Progenitor cell of endocrine pancreas (in vitro differentiated cells): ENCODE measurements around the gene DNAJC7. TPM values are rescaled to one million over a fixed set of nuclear protein-coding genes. Genes with fewer than 3 reads are reported as not detected.

ENCODE experiments used
- DNase-seq: peaks from one replicate; pipeline ENCODE4 v3.0.0; 2021; ENCODE audit warnings: low spot score; ENCODE audit not compliant: unreplicated experiment
- H3K27ac Mint-ChIP-seq: 2 replicates; pipeline ENCODE4 v1.8.0; 2021; ENCODE audit warnings: mild to moderate bottlenecking, moderate library complexity, mixed read lengths
- H3K27me3 Mint-ChIP-seq: 2 replicates; pipeline ENCODE4 v1.8.0; 2021; ENCODE audit warnings: mixed read lengths
- H3K36me3 Mint-ChIP-seq: 2 replicates; pipeline ENCODE4 v1.8.0; 2022; ENCODE audit warnings: mixed read lengths; ENCODE audit not compliant: insufficient read depth
- H3K4me1 Mint-ChIP-seq: 2 replicates; pipeline ENCODE4 v1.8.0; 2021; ENCODE audit warnings: low read depth, mixed read lengths
- H3K4me3 Mint-ChIP-seq: 2 replicates; pipeline ENCODE4 v1.8.0; 2021; ENCODE audit warnings: low read depth, mild to moderate bottlenecking, moderate library complexity, mixed read lengths
- H3K9me3 Mint-ChIP-seq: 2 replicates; pipeline ENCODE4 v1.8.0; 2021; ENCODE audit warnings: low read depth, mixed read lengths
- CTCF ChIP-seq: fragments of 200-600 bp; sonication (generic); IDR thresholded peaks from one replicate; pipeline ENCODE4 v1.5.0; 2021; ENCODE audit warnings: antibody characterized with exemption, mild to moderate bottlenecking; ENCODE audit not compliant: unreplicated experiment
- total RNA-seq: library from RNA; stranded (reverse); gene quantifications from 2 replicates; pipeline ENCODE4 v1.2.1, GENCODE V29; 2021

The DNAJC7 gene
- total RNA-seq, 1 donor from 2014 or later: 117 TPM

GRCh38 chr17:41957869-41958439 lies 59.3 kb downstream of the DNAJC7 start:
- H3K4me3 Mint-ChIP-seq: no peak overlapping the region
- no peaks in the 10 kb centered on the region for H3K9me3 Mint-ChIP-seq
- TF ChIP-seq CTCF: no peak
- no peaks in the 10 kb centered on the region for H3K27me3 Mint-ChIP-seq
- H3K4me1 Mint-ChIP-seq: peaks cover 11% of the 10 kb centered on the region
- H3K36me3 Mint-ChIP-seq: peaks cover 1% of the 10 kb centered on the region
- DNase-seq: no peak
- no peak overlapping the region for H3K27ac Mint-ChIP-seq

GRCh38 chr17:41957031-41957868 lies 60.0 kb downstream of the DNAJC7 start:
- Mint-ChIP-seq H3K4me3 (no peak overlapping the region), H3K9me3 (no peaks in the 10 kb centered on the region), H3K27me3 (no peaks in the 10 kb centered on the region), H3K36me3 (peaks cover 1% of the 10 kb centered on the region), H3K27ac (no peak overlapping the region), H3K4me1 (peaks cover 9% of the 10 kb centered on the region)
- no peak for DNase-seq
- TF ChIP-seq CTCF: no peak

- no peak overlapping the region for H3K27ac Mint-ChIP-seq
- no peak for TF ChIP-seq CTCF
- no peaks in the 10 kb centered on the region for H3K9me3 Mint-ChIP-seq
- H3K4me1 Mint-ChIP-seq: peaks cover 6% of the 10 kb centered on the region
- H3K36me3 Mint-ChIP-seq: peaks cover 1% of the 10 kb centered on the region
- H3K27me3 Mint-ChIP-seq: no peaks in the 10 kb centered on the region
- no peak overlapping the region for H3K4me3 Mint-ChIP-seq
- no peak for DNase-seq
Observed at GRCh38 chr17:41956522-41956921, 60.7 kb downstream of the DNAJC7 start.

- DNase-seq: no peak
- H3K4me3 Mint-ChIP-seq: no peak overlapping the region
- H3K4me1 Mint-ChIP-seq: no peaks in the 10 kb centered on the region
- H3K36me3 Mint-ChIP-seq: peaks cover 2% of the 10 kb centered on the region
- H3K9me3 Mint-ChIP-seq: no peaks in the 10 kb centered on the region
- no peak overlapping the region for H3K27ac Mint-ChIP-seq
- H3K27me3 Mint-ChIP-seq: no peaks in the 10 kb centered on the region
- no peak for TF ChIP-seq CTCF
Observed at GRCh38 chr17:41948762-41949460, 68.3 kb downstream of the DNAJC7 start.

- Mint-ChIP-seq H3K9me3 (no peaks in the 10 kb centered on the region), H3K36me3 (peaks cover 5% of the 10 kb centered on the region), H3K4me3 (no peak overlapping the region), H3K27me3 (no peaks in the 10 kb centered on the region), H3K27ac (no peak overlapping the region), H3K4me1 (no peaks in the 10 kb centered on the region)
- TF ChIP-seq CTCF: no peak
- no peak for DNase-seq
Observed at GRCh38 chr17:41944943-41945342, 72.3 kb downstream of the DNAJC7 start.
